Heart left ventricle (tissue), 13 donors: ENCODE data around the gene CAMTA1.

Source experiments
- CTCF ChIP-seq, 12 donors: fragments of 200-600 bp; sonication (generic) in 4 of 12; IDR thresholded peaks; one replicate each; pipeline versions ENCODE4 v1.5.0 to v1.8.0; 2018 to 2022; ENCODE audit warnings: antibody characterized with exemption in 12 of 12, mild to moderate bottlenecking in 5 of 12
- POLR2A ChIP-seq, 2 donors: fragments of 450-650 bp; IDR thresholded peaks; one replicate each; pipeline ENCODE4 v1.6.1; 2017; ENCODE audit warnings: antibody characterized with exemption in 2 of 2, mild to moderate bottlenecking in 2 of 2, moderate library complexity in 2 of 2
- donor health status: ischemic (EF 13 %, LVEDD 7.1; RV severe dilation, severe dysfunction).
- donor health status: DM: no; HTN: yes; CAD: no.
- donor health status: DM: no; HTN: no; CAD: no.
- donor health status: ischemic (EF 25% LVEDD 6.9; RV normal size, moderate dysfunction).
- donor health status: ischemic (EF 25% LVEDD 5.7; RV mildly dilated, moderate dysfunction).
- donor health status: ischemic (EF 35%, LVEDD 5.7; RV mildly dilated, moderate dysfunction).
- donor health status: nonischemic (EF 11% LVEDD 7.7; RV severe dilation, severe dysfunction).
- donor health status: DM: yes; HTN: yes; CAD: no.
- donor health status: PGD.
- donor health status: ischemic (EF 29% LVEDD 5.4; RV normal size, mild dysfunction).
- donor health status: nonischemic (EF 23%, LVEDD 6.1; RV moderate dilation, normal function).

- no peak for TF ChIP-seq CTCF (IDR thresholded peaks at IDR 0.05)
- no peak for TF ChIP-seq POLR2A (IDR thresholded peaks at IDR 0.05)
Observed at GRCh38 chr1:6870086-6870485, 84.8 kb downstream of the CAMTA1 start.
